Activated B cell treated with CpG ODN at 0.5 μM for 24 hours (primary cell): ENCODE measurements around the gene DHX58. TPM values are rescaled to one million over a fixed set of nuclear protein-coding genes. Genes with fewer than 3 reads are reported as not detected.

Experiments
- ATAC-seq: fragments of 200-7000 bp; cut with Tn5 transposase; one replicate; pipeline ENCODE4 v1.10.0; 2021; ENCODE audit warnings: low read depth, mild to moderate bottlenecking, moderate library complexity
- CTCF ChIA-PET: fragments of 350-600 bp; sonication (Branson Sonifier 250); formaldehyde crosslinking; loops from one replicate; lab custom pipeline; 2021; ENCODE audit warnings: antibody characterized with exemption; lab: Charles Lee
- POLR2A ChIA-PET: fragments of 350-600 bp; sonication (Branson Sonifier 250); formaldehyde crosslinking; loops from one replicate; lab custom pipeline; 2021; ENCODE audit warnings: antibody characterized with exemption; lab: Charles Lee
- DNase-seq: peaks from one replicate; pipeline ENCODE4 v3.0.0; 2022
- H3K27ac Mint-ChIP-seq: one replicate; pipeline ENCODE4 v1.8.0; 2020; ENCODE audit warnings: mixed read lengths
- H3K27me3 Mint-ChIP-seq: one replicate; pipeline ENCODE4 v1.8.0; 2021; ENCODE audit warnings: mixed read lengths
- H3K36me3 Mint-ChIP-seq: one replicate; pipeline ENCODE4 v1.8.0; 2021; ENCODE audit warnings: low read depth, mixed read lengths
- H3K4me1 Mint-ChIP-seq: one replicate; pipeline ENCODE4 v1.8.0; 2021; ENCODE audit warnings: mixed read lengths
- H3K4me3 Mint-ChIP-seq: one replicate; pipeline ENCODE4 v1.8.0; 2020; ENCODE audit warnings: mild to moderate bottlenecking, mixed read lengths
- H3K9me3 Mint-ChIP-seq: one replicate; pipeline ENCODE4 v1.8.0; 2020; ENCODE audit warnings: mixed read lengths
- intact Hi-C: fragments of 100-400 bp; cut with micrococcal nuclease; formaldehyde crosslinking; loops from one replicate; pipeline ENCODE4 v1.15.1; 2024
- total RNA-seq: library from RNA; stranded (reverse); gene quantifications from 2 replicates; pipeline ENCODE4 v1.2.3, GENCODE V29; 2022
- TF ChIP-seq, protein P1 (sequence below): fragments of 200-600 bp; IDR thresholded peaks from one replicate; pipeline ENCODE4 v1.8.0; 2022; ENCODE audit warnings: antibody characterized with exemption, mild to moderate bottlenecking

The DHX58 gene
- total RNA-seq, 1 donor from 2014 or later, result 22.4 TPM

DNA sequence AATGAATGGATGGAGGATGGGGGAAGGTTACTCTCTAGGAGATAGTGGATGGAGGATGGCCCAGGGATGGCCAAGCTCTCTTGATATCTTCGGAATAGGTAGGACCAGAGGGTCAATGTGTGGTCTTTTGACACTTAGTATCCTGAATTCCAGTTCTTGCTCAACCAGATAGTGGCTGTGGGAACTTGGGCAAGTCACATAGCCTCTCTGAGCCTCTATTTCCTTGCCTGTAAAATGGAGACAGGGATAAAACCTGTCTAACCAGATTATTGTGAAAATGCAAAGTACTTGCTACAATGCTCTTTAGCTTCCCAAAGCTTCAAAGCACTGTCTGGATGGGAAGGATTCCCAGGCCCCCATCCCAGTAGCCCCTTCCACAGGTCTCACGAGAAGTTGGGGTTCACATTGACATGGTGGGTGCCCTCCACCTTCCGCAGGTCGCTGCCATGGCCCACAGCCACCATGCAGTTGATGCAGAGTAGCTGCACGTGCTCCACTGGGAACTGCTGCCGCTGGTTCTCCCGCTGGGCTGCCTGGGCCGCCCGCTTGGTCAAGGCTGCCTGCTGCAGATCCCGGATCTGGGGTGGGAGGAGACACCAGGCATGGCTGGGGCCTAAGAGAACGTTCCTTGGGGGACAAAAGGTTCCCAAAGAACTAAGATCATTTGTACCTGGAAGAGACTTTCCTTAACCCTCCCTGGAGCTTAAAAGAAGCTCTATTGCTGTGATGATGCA is 9.1 kb downstream of the DHX58 start:
- H3K36me3 Mint-ChIP-seq, result peaks cover 9% of the 10 kb centered on the region
- TF ChIP-seq, protein P1, sequence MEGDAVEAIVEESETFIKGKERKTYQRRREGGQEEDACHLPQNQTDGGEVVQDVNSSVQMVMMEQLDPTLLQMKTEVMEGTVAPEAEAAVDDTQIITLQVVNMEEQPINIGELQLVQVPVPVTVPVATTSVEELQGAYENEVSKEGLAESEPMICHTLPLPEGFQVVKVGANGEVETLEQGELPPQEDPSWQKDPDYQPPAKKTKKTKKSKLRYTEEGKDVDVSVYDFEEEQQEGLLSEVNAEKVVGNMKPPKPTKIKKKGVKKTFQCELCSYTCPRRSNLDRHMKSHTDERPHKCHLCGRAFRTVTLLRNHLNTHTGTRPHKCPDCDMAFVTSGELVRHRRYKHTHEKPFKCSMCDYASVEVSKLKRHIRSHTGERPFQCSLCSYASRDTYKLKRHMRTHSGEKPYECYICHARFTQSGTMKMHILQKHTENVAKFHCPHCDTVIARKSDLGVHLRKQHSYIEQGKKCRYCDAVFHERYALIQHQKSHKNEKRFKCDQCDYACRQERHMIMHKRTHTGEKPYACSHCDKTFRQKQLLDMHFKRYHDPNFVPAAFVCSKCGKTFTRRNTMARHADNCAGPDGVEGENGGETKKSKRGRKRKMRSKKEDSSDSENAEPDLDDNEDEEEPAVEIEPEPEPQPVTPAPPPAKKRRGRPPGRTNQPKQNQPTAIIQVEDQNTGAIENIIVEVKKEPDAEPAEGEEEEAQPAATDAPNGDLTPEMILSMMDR, result no peak
- DNase-seq, result no peak
- no peaks in the 10 kb centered on the region for H3K27me3 Mint-ChIP-seq
- H3K9me3 Mint-ChIP-seq, result no peaks in the 10 kb centered on the region
- ATAC-seq, result no peak
- ChIA-PET POLR2A (interaction anchor here (0.6 to 0.7 kb wide), 2 partner anchors 8 to 299 kb away, joined by 3 read pairs; no protein-coding TSS in a partner anchor), CTCF (interaction anchor here (1.6 kb wide), 1 partner anchor 141 kb away, joined by 6 read pairs; no protein-coding TSS in a partner anchor)
- no peak overlapping the region for H3K27ac Mint-ChIP-seq
- peaks cover 13% of the 10 kb centered on the region for H3K4me1 Mint-ChIP-seq
- no peak overlapping the region for H3K4me3 Mint-ChIP-seq
- intact Hi-C loops, result no loop called here

DNA sequence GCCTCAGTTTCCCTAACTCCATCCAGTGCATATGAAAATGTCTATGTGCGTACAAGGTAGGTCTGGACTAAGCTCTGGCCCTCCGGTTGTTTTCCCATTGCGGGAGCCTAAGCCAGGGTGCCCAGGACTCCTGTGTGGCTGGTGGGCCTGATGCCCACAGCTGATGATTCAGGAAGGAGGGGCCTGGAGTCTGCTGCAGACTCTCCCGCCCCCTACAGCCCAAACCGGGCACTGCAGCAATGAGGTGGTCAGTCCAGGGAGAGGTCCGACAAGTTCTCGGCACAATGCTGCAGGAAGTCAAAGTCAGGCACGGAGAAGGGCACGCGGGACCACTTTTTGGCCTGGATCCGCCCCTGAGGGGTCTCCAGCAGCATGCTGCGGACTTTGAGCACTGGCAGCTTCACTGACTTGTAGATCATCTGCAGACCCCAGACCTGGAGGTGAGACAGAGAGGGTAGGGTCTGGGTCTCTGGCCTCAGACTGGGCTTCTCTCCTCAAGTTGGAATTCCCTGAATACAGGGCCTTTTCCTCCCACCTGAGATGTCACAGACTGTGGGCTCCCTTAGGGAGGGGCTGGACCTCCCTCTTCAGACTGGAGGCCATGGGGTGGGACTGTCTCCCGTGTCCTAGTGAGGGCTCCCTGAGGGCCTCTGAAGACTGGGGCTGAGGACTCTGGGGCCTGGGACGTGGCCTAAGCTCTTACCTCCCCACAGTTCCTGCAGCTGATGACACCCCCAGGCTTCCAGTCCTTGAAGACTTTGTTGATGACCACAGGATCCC is 10.8 kb downstream of the DHX58 start:
- Mint-ChIP-seq H3K4me3 (no peak overlapping the region), H3K27me3 (no peaks in the 10 kb centered on the region), H3K27ac (no peak overlapping the region), H3K9me3 (no peaks in the 10 kb centered on the region), H3K4me1 (peaks cover 13% of the 10 kb centered on the region), H3K36me3 (peaks cover 8% of the 10 kb centered on the region)
- DNase-seq (peak; percentile 67), ATAC-seq (peak; percentile 60)
- ChIA-PET POLR2A (interaction anchor here (0.7 to 1.2 kb wide), 2 partner anchors 10 to 82 kb away, joined by 3 read pairs; partner anchors contain the start of gene NKIRAS2), CTCF (interaction anchor here (0.6 to 3.9 kb wide), 9 partner anchors 10 to 138 kb away, joined by 3 to 21 read pairs (median 7); partner anchors contain the start of genes CNP and DHX58)
- TF ChIP-seq, protein P1, result no peak
- intact Hi-C loops, result loop anchor here (1.0 kb wide), 1 partner anchor 138 kb away; no protein-coding TSS in a partner anchor

DNA sequence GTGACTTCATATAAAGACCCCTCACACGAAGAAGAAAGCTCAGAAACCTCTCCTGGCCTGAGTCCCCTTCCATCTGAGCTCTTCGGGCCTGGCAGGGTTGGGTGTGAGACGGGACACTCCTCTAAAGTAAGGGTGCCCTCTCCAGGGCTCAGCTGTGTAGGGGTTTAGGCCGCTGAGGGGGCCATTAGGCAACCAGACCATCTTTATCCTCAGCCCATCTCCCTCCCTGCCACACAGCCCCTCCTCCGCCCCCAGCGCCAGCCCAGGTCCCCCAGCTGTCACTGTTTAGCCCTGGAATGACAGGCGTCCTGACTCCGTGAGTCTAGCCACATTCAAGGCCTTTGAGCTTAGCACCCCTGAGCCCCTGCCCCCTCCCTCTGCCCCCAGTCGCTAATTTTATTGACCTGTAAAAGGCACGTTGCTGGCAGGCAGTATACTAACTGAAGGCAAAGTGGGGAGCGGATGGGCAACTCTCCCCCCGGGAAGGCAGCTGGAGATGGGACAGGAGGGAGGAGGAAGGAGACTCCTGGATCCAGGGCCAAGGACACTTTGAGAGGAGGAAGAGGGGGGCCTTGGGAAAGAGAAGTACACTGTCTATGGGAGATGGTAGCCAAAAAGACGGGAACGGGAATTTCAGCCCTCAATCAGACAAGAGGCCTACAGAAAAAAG is 13.6 kb downstream of the DHX58 start:
- POLR2A ChIA-PET, result interaction anchor here (0.5 to 4.2 kb wide), 4 partner anchors 9 to 133 kb away, joined by 5 to 33 read pairs (median 6); partner anchors contain the start of genes CNP and DHX58
- TF ChIP-seq, protein P1, result no peak
- H3K27ac Mint-ChIP-seq, result no peak overlapping the region
- intact Hi-C loops, result loop anchor here (1.0 kb wide), 1 partner anchor 17 kb away; no protein-coding TSS in a partner anchor
- DNase-seq, result no peak
- peaks cover 9% of the 10 kb centered on the region for H3K27me3 Mint-ChIP-seq
- no peaks in the 10 kb centered on the region for H3K36me3 Mint-ChIP-seq
- H3K4me1 Mint-ChIP-seq, result peaks cover 12% of the 10 kb centered on the region
- H3K4me3 Mint-ChIP-seq, result peak overlapping the region; percentile 35
- CTCF ChIA-PET, result interaction anchor here (1.1 to 3.9 kb wide), 3 partner anchors 9 to 136 kb away, joined by 3 to 21 read pairs (median 4); no protein-coding TSS in a partner anchor
- no peak for ATAC-seq
- no peaks in the 10 kb centered on the region for H3K9me3 Mint-ChIP-seq

DNA sequence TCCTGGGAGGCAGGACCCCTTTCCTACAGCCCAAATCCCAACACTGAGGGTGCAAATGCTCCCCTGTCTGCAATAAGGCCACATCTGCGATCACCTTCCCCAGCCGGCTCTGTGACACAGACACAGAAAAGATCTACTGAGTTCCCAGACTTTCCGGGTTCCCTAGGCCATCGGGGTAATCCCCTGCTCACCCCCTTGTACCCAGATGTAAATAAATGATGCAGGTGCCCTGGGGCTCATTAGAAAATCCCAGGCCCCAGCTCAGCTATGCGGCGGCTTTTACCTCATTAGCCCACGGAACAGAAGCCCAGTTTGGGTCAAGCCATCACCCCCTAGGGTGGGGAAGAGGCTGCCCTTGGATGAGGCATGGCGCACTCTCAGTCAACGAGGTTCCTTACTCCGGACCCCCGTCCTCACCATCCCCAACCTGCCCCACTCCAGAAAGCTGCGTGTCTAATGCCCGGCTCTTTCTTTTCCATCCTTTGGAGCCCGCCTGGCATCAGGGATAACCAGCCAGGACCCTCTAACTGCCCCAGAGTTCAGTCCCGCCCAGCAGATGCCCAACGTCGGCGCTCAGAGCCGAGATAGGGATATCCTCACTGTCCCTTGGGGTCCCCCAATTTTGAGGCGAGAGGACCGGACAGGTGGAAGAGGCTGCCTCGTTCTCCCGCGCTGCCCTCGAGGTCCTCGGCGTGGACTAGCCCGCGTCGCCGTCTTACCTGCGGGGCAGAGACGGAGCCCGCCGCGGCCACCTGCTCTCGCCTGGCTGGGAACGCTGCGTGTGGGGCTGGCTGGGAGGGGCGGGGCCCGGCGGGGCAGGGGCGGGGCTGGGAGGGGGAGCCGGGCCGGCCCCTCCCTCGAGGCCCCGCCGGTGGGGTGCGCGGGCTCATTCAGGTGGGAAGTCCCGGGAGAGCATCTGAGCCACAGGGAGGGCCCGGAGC is 14.6 kb downstream of the DHX58 start, which contains the start of gene ZNF385C:
ZNF385C (minus strand) TSS at position 783 of the 941 bp plus-strand sequence. CDS start 35,417 bp downstream, outside the sequence.
- no peaks in the 10 kb centered on the region for H3K9me3 Mint-ChIP-seq
- DNase-seq (peak; percentile 48), ATAC-seq (peak; percentile 79)
- H3K27me3 Mint-ChIP-seq, result peaks cover 9% of the 10 kb centered on the region
- intact Hi-C loops, result loop anchor here (1.0 kb wide), 1 partner anchor 18 kb away; no protein-coding TSS in a partner anchor
- TF ChIP-seq, protein P1, result no peak
- peaks cover 12% of the 10 kb centered on the region for H3K4me1 Mint-ChIP-seq
- no peaks in the 10 kb centered on the region for H3K36me3 Mint-ChIP-seq
- peak within 1 kb of the TSS; percentile 85 for H3K4me3 Mint-ChIP-seq
- POLR2A ChIA-PET, result interaction anchor here (0.5 to 4.2 kb wide), 3 partner anchors 10 to 49 kb away, joined by 5 to 33 read pairs (median 8); partner anchors contain the start of gene DHX58
- CTCF ChIA-PET, result interaction anchor here (1.5 to 2.7 kb wide), 2 partner anchors 10 to 31 kb away, joined by 4 to 11 read pairs; no protein-coding TSS in a partner anchor
- H3K27ac Mint-ChIP-seq, result peak within 1 kb of the TSS; percentile 84
